NCI-H345 treated with DMSO at 0.1 percent for 48 hours (cell line): Measurements from ENCODE around the gene NID2.

Source experiments
- DNase-seq: peaks from one replicate; lab custom pipeline; 2025; ENCODE audit not compliant: unreplicated experiment; lab: John Stamatoyannopoulos, UW

Gene NID2, protein sequence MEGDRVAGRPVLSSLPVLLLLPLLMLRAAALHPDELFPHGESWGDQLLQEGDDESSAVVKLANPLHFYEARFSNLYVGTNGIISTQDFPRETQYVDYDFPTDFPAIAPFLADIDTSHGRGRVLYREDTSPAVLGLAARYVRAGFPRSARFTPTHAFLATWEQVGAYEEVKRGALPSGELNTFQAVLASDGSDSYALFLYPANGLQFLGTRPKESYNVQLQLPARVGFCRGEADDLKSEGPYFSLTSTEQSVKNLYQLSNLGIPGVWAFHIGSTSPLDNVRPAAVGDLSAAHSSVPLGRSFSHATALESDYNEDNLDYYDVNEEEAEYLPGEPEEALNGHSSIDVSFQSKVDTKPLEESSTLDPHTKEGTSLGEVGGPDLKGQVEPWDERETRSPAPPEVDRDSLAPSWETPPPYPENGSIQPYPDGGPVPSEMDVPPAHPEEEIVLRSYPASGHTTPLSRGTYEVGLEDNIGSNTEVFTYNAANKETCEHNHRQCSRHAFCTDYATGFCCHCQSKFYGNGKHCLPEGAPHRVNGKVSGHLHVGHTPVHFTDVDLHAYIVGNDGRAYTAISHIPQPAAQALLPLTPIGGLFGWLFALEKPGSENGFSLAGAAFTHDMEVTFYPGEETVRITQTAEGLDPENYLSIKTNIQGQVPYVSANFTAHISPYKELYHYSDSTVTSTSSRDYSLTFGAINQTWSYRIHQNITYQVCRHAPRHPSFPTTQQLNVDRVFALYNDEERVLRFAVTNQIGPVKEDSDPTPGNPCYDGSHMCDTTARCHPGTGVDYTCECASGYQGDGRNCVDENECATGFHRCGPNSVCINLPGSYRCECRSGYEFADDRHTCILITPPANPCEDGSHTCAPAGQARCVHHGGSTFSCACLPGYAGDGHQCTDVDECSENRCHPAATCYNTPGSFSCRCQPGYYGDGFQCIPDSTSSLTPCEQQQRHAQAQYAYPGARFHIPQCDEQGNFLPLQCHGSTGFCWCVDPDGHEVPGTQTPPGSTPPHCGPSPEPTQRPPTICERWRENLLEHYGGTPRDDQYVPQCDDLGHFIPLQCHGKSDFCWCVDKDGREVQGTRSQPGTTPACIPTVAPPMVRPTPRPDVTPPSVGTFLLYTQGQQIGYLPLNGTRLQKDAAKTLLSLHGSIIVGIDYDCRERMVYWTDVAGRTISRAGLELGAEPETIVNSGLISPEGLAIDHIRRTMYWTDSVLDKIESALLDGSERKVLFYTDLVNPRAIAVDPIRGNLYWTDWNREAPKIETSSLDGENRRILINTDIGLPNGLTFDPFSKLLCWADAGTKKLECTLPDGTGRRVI (N-terminal part only)

DNA sequence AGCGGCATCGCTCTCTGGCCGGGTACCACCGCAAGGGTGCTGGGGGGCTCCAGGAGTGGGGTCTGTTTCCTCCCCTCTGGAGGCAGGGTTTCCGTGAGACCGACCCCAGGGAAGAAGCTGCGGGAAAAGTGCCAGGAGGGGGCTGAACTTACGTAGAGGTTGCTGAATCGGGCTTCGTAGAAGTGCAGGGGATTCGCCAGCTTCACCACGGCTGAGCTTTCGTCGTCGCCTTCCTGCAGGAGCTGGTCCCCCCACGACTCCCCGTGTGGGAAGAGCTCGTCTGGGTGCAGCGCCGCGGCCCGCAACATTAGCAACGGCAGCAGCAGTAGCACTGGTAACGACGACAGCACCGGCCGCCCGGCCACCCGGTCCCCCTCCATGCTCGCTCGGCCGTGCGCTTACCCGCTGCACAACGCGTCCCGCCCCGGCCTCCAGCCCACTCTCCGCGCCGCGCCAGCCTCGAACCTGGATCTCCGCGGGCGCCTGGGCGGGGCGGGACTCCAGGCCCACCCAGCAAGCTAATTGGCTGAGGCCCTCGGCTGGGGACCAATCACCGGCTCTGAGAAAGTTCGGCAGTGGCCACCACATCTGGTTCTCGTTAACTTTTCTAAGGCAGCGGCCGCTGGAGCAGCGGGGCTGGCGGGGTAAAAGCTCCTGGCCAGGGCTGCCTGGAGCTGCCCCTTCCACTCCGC, at the start of gene NID2:
Gene NID2, minus strand, starts transcription at position 445 of the 692 bp plus-strand sequence. Its CDS starts 65 bp downstream, at position 380.
- DNase-seq, result no peak

DNA sequence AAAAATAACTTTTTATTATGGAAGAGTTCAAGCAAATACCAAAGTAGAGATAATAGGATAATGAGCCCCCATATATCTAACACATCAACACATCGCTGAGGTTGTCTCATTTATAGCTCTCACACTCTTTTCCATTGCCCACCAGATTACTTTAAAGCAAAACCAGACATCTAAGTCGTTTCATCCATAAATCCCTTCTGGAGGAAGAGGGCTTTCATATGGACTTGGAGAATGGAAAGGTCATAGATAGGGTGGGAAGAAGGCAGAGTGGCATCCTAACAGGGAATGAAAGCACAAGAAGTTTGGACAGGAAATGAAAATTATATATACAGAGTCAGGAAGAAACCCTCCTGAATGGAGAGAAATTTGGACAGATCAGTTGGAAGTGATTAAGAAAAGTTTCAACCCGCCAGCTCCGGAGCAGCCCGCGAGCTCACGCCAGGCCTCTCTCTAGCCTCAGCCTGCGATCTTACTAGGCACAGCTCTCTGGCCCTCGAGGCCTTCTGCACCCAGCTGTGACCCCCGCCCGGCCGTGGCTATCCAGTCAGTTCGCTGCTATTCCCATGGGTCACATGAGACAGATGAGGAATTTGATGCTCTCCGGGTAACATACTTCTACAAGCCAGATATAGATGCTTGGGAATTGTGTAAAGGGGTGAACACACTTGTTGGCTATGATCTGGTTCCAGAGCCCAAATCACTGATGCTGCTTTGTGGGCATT, 48.4 kb upstream of the NID2 start:
- no peak for DNase-seq

DNA sequence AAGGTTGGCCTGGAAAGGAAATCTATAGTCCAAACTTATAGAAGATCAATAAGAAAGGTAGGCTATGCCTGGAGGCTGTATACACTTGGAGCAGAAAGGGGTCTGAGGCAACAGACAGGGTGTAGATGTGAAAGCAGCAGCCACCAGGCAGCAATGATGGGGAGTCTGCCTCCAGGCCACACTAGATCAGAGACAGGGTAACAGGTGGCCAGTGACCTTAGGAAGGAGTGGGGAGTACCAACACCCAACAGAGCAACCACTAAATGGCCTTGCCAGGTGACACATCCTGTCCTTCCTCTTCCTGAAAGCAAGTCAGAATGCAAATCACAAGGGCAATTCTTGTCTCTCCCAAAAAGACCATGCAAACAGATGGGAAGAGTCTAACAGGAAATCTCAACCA, 46.4 kb upstream of the NID2 start:
- DNase-seq, result no peak

DNA sequence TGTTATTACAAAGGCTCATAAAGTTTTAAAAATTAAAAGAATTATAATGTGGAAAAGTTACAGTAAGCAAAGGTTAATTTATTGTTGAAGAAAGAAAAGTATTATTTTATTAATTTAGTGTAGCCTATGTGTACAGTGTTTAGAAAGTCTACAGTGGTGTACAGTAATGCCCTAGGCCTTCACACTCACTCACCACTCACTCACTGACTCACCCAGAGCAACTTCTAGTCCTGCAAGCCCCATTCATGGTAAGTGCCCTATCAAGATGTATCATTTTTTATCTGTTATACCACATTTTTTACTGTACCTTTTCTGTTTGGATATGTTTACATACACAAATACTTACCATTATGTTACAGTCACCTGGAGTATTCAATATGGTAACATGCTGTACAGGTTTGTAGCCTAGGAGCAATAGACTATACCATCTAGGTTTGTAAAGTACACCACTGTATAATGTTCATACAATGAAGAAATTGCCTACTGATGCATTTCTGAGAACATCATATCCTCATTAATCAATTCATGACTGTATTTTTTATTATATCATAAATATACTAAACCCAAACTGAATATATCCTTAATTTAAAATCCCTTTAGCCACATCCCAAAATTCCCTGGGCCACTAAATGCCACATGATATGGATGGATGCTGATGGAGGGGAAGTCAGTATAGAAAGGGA, 43.6 kb upstream of the NID2 start:
- DNase-seq, result no peak

DNA sequence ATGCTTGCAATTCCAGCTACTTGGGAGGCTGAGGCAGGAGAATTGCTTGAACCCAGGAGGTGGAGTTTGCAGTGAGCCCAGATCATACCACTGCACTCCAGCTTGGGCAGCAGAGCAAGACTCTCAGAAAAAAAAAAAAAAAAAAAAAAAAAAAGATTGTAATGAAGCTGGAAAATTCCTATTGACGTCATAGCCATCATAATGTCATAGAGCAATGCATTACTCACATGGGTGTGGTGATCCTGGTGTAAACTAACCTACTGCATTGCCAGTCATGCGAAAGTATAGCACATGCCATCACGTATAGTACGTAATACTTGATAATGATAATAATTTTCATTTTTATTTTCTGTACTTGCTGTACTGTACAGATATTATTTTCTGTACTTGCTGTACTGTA, 42.7 kb upstream of the NID2 start:
- no peak for DNase-seq

DNA sequence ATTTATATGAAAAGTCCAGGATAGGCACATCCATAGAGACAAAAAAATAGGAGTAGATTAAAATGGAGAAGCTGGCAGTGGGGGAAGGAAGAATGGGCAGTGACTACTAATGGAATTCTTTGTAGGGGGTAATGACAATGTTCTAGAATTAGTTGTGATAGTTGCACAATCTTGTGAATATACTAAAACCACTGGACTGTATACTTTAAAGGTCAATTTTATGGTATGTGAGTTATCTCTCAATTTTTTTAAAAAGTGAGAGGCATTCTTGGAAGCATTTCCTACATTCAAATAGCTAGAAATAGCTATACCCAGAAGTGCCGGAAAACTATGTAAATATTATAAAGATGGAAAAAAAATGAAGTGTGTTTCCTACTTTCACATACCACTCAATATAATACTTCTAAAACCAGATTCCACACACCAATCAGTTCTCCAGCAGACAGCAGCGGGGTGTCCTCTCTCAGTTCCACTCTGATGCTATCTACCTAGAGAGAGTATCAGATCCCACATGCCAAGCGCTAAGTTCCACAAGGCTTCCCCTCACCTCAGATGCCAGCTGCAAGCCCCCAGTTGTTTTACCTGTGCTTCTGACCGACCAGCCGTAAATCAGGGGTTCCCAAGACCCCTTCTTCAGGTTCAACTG, 41.7 kb upstream of the NID2 start:
- DNase-seq, result no peak

DNA sequence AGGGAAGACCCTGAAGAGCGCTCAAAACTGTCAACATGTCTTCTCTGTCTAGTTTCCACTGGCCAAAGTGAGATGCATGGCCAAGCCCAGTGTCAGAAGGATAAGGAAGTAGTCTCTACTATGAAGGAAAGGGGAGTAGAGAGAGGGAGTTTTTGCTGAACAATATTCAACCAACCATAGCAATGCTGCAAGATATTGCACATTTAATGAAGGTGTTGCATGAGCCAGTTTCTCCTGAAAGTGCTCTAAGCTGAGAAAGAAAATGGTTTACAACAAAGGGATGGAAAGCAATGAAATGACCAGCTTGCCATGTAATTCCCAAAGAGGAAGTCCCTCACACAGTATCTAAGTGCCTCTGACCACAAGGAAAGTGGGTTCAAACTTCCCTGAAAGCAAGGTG, 40.0 kb upstream of the NID2 start:
- DNase-seq, result no peak

DNA sequence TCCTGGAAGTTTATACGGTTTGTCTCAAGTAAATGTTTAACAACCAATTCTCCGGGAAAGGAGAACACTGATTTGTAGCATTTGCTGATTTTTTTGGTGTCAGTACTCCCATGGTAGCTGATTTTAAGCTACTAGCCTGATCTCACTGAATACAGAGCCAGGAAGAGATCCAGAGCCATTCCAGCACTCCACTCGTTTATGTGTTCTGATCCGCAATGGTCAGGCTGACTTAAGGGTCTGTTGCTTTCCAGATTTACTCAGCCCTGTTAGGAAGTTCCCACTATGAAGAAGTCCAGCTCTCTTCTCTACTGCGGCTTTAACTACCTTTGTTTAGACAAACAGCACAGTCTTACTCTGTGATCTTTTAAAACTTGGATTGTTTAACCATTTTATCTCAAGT, 38.0 kb upstream of the NID2 start:
- no peak for DNase-seq

DNA sequence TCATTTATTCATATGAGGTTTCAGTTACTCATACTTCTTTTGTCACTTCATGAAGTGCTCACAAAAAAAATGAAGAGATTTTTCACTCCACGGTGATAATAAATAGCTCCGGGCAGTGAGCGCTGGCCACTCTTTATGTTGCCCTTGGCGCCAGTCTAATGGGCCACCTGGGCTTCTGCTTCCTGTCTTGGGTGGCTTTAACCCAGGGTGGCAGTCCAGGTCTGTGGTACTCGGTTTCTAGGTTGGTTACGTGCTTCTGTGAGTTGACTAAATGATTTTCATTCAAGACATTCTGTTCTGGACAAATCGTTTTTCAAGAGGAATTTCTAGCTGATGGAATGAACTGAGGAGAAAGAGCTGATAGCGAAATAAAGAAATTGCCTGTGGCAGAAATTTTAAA, 34.6 kb upstream of the NID2 start:
- no peak for DNase-seq

DNA sequence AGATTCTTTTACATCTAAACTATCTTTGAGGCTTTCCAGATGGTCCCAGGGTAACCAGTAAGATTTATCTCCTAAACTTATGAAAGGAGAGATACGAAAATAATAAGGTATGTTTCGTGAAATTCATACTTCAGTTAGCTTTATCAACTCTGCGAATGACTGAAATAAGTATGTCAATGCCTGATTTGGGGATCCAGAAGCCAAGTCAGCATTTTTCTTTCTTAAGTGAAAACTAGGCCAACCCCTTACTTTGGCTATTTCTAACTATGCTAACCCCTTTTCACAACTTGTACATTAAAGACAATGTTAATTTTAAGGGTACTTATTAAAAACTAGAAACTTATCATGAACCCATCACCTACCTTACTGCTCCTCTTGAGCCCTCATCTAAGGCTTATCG, 26.9 kb upstream of the NID2 start:
- no peak for DNase-seq

DNA sequence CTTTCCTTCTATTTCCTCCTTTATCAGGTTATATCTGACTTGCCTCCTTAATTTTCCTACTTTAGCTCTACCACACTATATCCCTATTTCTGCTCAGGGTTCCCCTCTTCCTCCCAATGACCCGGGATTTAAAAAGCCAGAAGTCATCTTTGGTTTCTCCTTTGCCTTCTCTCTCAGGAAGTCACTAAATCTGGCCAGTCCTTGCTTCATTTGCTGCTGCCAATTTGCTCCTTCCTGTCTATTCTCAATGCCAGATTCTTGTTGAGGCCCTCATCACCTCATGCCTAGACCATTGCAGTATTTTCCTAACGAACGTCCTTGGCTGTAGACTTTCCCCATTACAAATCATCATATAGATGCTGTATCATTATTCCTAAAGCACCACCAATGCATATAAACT, 26.5 kb upstream of the NID2 start:
- no peak for DNase-seq

DNA sequence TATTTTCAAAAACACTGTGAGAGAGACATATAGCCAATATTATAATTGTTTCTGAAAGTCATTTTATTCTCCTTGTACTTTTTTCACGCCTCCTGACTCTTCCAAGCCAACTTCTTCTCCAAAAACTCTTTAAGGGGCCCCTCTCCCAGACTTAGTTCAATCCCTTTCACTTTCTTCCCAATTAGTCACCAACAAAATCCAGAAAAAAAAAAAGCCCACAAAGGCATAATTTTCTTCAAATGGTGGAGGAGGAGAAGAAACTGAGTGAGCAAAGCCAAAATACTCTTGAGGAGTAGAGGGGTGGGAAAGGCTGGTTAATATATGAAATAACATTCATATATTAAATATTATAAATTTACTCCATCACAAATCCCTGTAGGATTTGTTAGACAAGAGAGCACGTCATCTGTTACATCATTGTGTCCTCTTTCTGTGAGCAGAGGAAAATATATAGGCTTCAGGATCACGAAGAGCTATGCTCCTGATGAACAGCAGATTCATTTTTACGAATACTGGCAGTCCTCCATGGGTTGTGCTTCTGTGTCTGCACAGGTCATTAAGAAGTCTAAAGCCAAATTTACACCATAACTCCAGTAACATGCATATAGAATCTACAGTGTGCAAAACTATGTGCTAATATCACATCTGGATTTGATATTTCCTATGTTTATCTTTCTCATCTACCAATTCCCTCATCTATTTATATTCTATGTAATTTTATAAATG, 25.9 kb upstream of the NID2 start:
- DNase-seq, result no peak

DNA sequence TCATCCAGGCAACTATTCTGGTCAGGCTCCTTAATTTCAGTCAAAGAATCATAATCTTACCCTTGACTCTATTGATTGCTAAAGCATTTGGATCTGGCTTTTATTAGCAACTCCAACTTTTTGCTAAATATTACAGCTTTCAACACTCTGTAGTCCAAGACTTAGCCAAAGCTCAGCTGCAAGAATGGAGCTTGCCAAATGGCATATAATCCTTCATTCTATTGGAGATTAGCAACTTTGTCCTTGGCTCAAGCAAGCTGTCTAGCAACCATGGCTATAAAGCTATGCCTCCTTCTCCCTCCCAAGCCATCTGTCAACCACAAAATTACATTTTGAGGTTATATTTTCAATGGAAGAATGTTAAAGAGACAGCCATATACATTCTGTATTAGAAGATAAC, 23.1 kb upstream of the NID2 start:
- DNase-seq, result no peak

DNA sequence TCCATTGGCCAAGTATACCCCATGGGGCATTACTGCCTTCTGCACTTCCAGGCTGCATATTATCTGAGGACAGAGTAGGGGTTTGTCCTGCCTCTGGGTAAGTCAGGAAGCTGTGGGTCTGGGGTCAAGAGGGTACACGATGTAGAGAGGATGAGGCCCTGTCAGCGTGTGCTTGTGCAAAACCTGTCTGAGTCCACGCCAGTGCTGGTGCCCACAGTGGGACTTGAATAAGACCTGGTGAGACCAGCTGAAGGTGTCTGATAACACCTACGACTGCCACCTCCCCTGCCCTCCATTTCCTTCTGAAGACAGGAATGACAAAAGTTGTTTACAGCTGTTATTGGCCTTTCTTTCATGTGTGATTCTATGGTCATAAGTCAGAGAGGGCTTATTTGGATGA, 22.1 kb upstream of the NID2 start:
- no peak for DNase-seq

DNA sequence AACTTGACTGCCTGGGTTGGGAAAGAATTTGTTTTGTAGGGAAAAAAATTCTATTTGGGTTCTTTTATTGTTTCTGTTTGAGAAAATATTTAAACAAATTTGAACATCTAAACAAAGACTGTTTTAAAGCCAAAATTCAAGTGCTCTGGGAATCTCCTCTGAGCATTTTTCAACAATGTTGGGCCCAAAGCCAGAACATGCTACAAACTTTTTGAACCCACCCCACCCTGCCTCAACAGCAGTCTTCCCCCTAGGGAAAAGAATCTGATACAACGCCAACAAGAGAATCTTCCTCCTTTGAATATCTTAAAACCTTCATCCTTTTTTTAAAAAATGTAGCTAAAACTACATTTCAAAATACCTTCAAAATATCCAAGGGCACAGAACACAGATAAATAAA, 20.4 kb upstream of the NID2 start:
- no peak for DNase-seq

DNA sequence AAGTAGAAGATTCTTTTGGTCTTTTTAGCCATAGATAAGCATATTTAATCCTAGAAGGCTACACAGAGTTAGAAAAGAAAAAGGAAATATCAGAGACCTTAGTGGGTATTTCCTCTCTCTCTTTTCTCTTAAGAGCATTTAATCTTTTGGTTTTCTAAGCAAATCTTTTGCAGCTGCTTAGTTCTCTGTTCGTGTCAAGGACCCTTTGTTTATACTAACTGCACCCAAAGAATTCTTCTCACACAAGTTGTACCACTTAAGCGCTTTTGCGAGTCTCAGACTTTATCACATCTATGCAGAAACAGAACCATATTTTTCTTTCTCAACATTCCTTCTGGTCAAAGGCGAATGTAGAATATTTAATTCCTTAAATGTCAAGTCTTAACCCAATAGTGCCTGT, 17.9 kb upstream of the NID2 start:
- DNase-seq, result no peak

DNA sequence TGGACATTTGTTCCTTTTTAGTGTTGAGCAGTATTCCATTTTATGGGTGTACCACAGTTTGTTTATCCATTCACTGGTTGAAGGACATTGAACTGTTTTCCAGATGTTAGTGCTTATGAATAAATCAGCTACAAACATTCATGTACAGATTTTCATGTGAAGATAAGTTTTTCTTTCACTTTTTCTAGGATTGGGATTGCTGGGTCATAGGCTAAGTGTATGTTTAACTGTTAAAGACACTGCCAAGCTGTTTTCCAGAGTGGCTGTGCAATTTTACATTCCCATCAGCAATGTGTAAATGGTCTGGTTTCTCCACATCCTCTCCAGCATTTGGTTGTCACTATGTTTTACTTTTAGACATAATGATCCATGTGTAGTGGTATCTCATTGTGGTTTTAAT, 14.0 kb upstream of the NID2 start:
- DNase-seq, result no peak

DNA sequence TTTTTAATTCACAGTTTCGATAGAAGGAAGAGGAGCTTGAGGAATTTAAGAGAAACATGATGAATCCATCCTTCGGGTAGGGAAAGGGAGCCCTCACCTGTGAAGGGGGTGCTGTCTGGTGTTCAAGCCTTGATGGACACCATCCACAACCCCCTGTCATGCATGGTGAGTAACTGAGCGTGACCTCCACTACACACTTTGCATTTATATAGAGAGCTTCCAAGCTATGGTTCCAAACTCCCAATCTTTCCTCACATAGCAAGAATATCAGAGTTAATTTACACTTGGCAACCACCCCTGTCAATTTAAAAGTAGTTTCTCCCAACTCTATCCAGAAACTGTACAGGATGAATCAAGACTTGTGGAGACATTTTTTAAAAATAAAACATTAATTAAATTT, 13.1 kb upstream of the NID2 start:
- no peak for DNase-seq
